CD4-positive, alpha-beta T cell (primary cell): ENCODE results near the gene ZNF41. TPM values are rescaled to one million over a fixed set of nuclear protein-coding genes. Genes with fewer than 3 reads are reported as not detected.

Experiments
- ATAC-seq: fragments of 200-7000 bp; cut with Tn5 transposase; one replicate; pipeline ENCODE4 v1.10.0; 2022; ENCODE audit warnings: mild to moderate bottlenecking; ENCODE audit not compliant: poor library complexity
- CTCF ChIA-PET: fragments of 350-600 bp; sonication (Branson Sonifier 250); formaldehyde crosslinking; loops from one replicate; lab custom pipeline; 2021; ENCODE audit warnings: antibody characterized with exemption, inconsistent platforms; lab: Charles Lee
- POLR2A ChIA-PET: fragments of 350-600 bp; sonication (Branson Sonifier 250); formaldehyde crosslinking; loops from one replicate; lab custom pipeline; 2021; ENCODE audit warnings: antibody characterized with exemption, inconsistent platforms; lab: Charles Lee
- DNase-seq, 14 experiments: peaks; one replicate each; pipeline ENCODE4 v3.0.0-alpha.2; 2013 to 2020; ENCODE audit warnings: mixed read lengths in 2 of 14
- H3K27ac ChIP-seq, 2 donors: one replicate each; pipeline versions ENCODE4 v1.5.1 to v1.7.0; 2013; ENCODE audit warnings: low read length in 2 of 2, low read depth in 1 of 2, mild to moderate bottlenecking in 1 of 2
- H3K27me3 ChIP-seq, 2 experiments: 1 replicate in 1 of 2; 2 replicates in 1 of 2; pipeline versions ENCODE4 v1.6.1 to v1.7.0; 2013; ENCODE audit warnings: low read length in 2 of 2, control low read depth in 1 of 2, mild to moderate bottlenecking in 1 of 2, moderate library complexity in 1 of 2; ENCODE audit not compliant: insufficient read depth in 2 of 2, control insufficient read depth in 1 of 2
- H3K36me3 ChIP-seq: one replicate; pipeline ENCODE4 v1.6.1; 2013; ENCODE audit warnings: low read length, control low read depth; ENCODE audit not compliant: insufficient read depth
- H3K4me1 ChIP-seq: one replicate; pipeline ENCODE4 v1.6.1; 2013; ENCODE audit warnings: low read length, control low read depth; ENCODE audit not compliant: insufficient read depth
- H3K4me3 ChIP-seq: one replicate; pipeline ENCODE4 v1.5.1; 2013; ENCODE audit warnings: mild to moderate bottlenecking, low read length, moderate library complexity
- H3K9me3 ChIP-seq, 2 experiments: 1 replicate in 1 of 2; 2 replicates in 1 of 2; pipeline versions ENCODE4 v1.6.1 to v1.7.0; 2013; ENCODE audit warnings: low read length in 2 of 2, mild to moderate bottlenecking in 2 of 2, control low read depth in 1 of 2, moderate library complexity in 1 of 2; ENCODE audit not compliant: control insufficient read depth in 1 of 2, insufficient read depth in 1 of 2
- H3K27ac Mint-ChIP-seq: one replicate; pipeline ENCODE4 v1.8.0; 2020; ENCODE audit warnings: mixed read lengths
- H3K27me3 Mint-ChIP-seq: one replicate; pipeline ENCODE4 v1.8.0; 2021; ENCODE audit warnings: mixed read lengths
- H3K36me3 Mint-ChIP-seq: one replicate; pipeline ENCODE4 v1.8.0; 2021; ENCODE audit warnings: low read depth, mixed read lengths
- H3K4me1 Mint-ChIP-seq: one replicate; pipeline ENCODE4 v1.8.0; 2021; ENCODE audit warnings: low read depth, mixed read lengths
- H3K4me3 Mint-ChIP-seq: one replicate; pipeline ENCODE4 v1.8.0; 2020; ENCODE audit warnings: mild to moderate bottlenecking, mixed read lengths
- H3K9me3 Mint-ChIP-seq: one replicate; pipeline ENCODE4 v1.8.0; 2020; ENCODE audit warnings: mixed read lengths
- intact Hi-C, 2 experiments: fragments of 100-400 bp; cut with DNase I in 1 of 2; cut with micrococcal nuclease in 1 of 2; formaldehyde crosslinking; loops; one replicate each; pipeline versions ENCODE4 v1.15.1 to v1.9.0; 2023 to 2025; cut with DNase I, micrococcal nuclease
- total RNA-seq, 174 experiments: library from RNA in 2 of 174; stranded (reverse) in 2 of 174; gene quantifications; one replicate each; pipeline ENCODE4 v1.2.3 and lab custom pipeline; 2021 to 2026
- TF ChIP-seq, protein P1 (sequence below): fragments of 200-600 bp; IDR thresholded peaks from one replicate; pipeline ENCODE4 v1.8.0; 2022; ENCODE audit warnings: antibody characterized with exemption, mild to moderate bottlenecking

The ZNF41 gene
- total RNA-seq, 2 experiments from 2014 or later = 3.1 to 3.9 TPM

DNA sequence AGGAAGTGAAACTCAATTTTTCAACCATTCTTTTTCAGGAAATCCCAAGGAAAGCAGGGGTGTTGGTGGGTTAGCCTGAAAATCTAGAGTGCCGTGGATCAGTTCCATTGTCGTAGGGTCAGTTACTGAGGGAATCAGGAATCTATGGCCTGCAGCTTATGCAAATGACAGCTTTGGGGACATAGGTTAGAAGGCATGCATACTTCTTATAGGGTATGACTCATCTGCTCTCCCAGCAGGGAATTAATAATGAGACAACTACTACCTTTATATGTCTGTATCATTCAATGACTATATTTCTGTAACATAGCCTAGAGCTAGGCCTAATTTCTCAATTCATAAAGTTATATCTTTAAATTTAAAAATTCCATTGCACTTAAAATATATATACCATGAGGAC lies 36.6 kb downstream of the ZNF41 start:
- ATAC-seq = no peak
- no peaks in the 10 kb centered on the region for H3K4me1 Mint-ChIP-seq
- TF ChIP-seq, protein P1, sequence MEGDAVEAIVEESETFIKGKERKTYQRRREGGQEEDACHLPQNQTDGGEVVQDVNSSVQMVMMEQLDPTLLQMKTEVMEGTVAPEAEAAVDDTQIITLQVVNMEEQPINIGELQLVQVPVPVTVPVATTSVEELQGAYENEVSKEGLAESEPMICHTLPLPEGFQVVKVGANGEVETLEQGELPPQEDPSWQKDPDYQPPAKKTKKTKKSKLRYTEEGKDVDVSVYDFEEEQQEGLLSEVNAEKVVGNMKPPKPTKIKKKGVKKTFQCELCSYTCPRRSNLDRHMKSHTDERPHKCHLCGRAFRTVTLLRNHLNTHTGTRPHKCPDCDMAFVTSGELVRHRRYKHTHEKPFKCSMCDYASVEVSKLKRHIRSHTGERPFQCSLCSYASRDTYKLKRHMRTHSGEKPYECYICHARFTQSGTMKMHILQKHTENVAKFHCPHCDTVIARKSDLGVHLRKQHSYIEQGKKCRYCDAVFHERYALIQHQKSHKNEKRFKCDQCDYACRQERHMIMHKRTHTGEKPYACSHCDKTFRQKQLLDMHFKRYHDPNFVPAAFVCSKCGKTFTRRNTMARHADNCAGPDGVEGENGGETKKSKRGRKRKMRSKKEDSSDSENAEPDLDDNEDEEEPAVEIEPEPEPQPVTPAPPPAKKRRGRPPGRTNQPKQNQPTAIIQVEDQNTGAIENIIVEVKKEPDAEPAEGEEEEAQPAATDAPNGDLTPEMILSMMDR = no peak
- H3K27me3 Mint-ChIP-seq = no peaks in the 10 kb centered on the region
- peaks cover 2% of the 10 kb centered on the region for H3K9me3 Mint-ChIP-seq
- Histone ChIP-seq H3K36me3 (peaks cover 32% of the 10 kb centered on the region), H3K9me3 (peaks cover 18 to 36% of the 10 kb centered on the region in 2 experiments), H3K27me3 (no peaks in the 10 kb centered on the region), H3K4me3 (no peak overlapping the region), H3K27ac (no peak overlapping the region), H3K4me1 (no peaks in the 10 kb centered on the region)
- intact Hi-C loops = no loop called here
- peaks cover 67% of the 10 kb centered on the region for H3K36me3 Mint-ChIP-seq
- DNase-seq = no peak
- ChIA-PET CTCF (no interaction called here), POLR2A (interaction anchor here (0.6 kb wide), 1 partner anchor 9 kb away, joined by 3 read pairs; no protein-coding TSS in a partner anchor)
- H3K27ac Mint-ChIP-seq = no peak overlapping the region
- no peak overlapping the region for H3K4me3 Mint-ChIP-seq

DNA sequence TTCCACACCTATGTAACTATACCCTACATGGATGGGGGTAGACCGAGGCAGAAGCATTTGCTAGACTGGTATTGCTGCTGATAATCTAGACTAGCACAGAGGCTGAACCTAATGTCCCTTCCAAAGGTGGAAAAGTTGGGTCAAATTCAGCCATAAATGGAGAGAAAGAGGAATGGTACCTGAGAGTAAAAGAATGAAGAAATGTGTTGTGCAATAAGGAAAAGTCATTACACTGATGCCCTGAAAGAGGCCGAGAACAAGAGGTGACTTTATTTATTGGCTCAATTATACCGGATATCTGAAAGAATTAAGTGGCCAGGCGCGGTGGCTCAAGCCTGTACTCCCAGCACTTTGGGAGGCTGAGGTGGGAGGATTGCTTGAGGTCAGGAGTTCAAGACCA lies 52.1 kb downstream of the ZNF41 start:
- CTCF ChIA-PET = no interaction called here
- no peak overlapping the region for H3K4me3 ChIP-seq

DNA sequence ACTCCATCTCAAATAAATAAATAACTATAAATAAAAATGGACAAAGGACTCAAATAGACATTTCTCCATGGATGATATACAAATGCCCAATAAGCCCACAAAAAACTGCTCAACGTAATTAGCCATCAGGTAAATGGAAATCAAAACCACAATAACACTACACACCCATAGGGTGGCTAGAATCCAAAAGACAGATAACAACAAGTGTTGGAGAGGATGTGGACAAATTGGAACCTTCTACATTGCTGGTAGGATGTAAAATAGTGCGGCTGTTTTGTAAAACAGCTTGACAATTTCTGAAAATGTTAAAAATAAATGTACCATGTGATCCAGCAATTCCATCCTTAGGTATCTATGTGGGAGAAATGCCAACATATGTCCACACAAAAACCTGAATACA lies 60.6 kb downstream of the ZNF41 start:
- H3K36me3 ChIP-seq = no peaks in the 10 kb centered on the region
- no peaks in the 10 kb centered on the region for H3K4me1 ChIP-seq
- TF ChIP-seq, protein P1 = no peak
- no peak overlapping the region for H3K4me3 ChIP-seq
- peaks cover 2% of the 10 kb centered on the region for H3K9me3 Mint-ChIP-seq
- H3K27ac Mint-ChIP-seq = no peak overlapping the region
- no peaks in the 10 kb centered on the region for H3K4me1 Mint-ChIP-seq
- POLR2A ChIA-PET = no interaction called here
- ATAC-seq (no peak), DNase-seq (no peak)
- H3K27me3 Mint-ChIP-seq = no peaks in the 10 kb centered on the region
- intact Hi-C loops = no loop called here
- no peak overlapping the region for H3K4me3 Mint-ChIP-seq
- H3K9me3 ChIP-seq = peaks cover 0 to 4% of the 10 kb centered on the region in 2 experiments
- peaks cover 4% of the 10 kb centered on the region for H3K36me3 Mint-ChIP-seq
- H3K27ac ChIP-seq = no peak overlapping the region
- CTCF ChIA-PET = no interaction called here
- no peaks in the 10 kb centered on the region for H3K27me3 ChIP-seq

More for the DNA sequence above, 52.1 kb downstream of the ZNF41 start:
- TF ChIP-seq, protein P1 = no peak
- intact Hi-C loops = no loop called here
- no peaks in the 10 kb centered on the region for H3K9me3 ChIP-seq
- no peak for ATAC-seq
- Mint-ChIP-seq H3K27me3 (no peaks in the 10 kb centered on the region), H3K4me3 (no peak overlapping the region), H3K36me3 (no peaks in the 10 kb centered on the region), H3K4me1 (no peaks in the 10 kb centered on the region), H3K9me3 (no peaks in the 10 kb centered on the region), H3K27ac (no peak overlapping the region)
- H3K36me3 ChIP-seq = no peaks in the 10 kb centered on the region
- H3K4me1 ChIP-seq = no peaks in the 10 kb centered on the region
- H3K27ac ChIP-seq = no peak overlapping the region
- POLR2A ChIA-PET = no interaction called here
- no peak for DNase-seq
- no peaks in the 10 kb centered on the region for H3K27me3 ChIP-seq
